Vagina (tissue), 2 donors: Measurements from ENCODE around the gene RFX1.

Experiments
- CTCF ChIP-seq, 3 experiments: fragments of 450-650 bp in 2 of 3; fragments of 200-600 bp in 1 of 3; sonication (generic) in 1 of 3; IDR thresholded peaks; one replicate each; pipeline ENCODE4 v1.5.1; 2017 to 2019; ENCODE audit warnings: antibody characterized with exemption in 3 of 3, mild to moderate bottlenecking in 2 of 3, moderate library complexity in 2 of 3
- POLR2A ChIP-seq, 2 donors: fragments of 450-650 bp; IDR thresholded peaks; one replicate each; pipeline ENCODE4 v1.6.1; 2017; ENCODE audit warnings: antibody characterized with exemption in 2 of 2, mild to moderate bottlenecking in 2 of 2, moderate library complexity in 2 of 2
- POLR2AphosphoS5 ChIP-seq, 2 donors: sonication (generic); formaldehyde crosslinking; IDR thresholded peaks; one replicate each; pipeline ENCODE4 v1.9.0; 2017; ENCODE audit warnings: antibody characterized with exemption in 2 of 2, mild to moderate bottlenecking in 2 of 2, low read depth in 1 of 2; ENCODE audit not compliant: insufficient read depth in 1 of 2

GRCh38 chr19:14050512-14050911, 44.4 kb upstream of the RFX1 start:
- TF ChIP-seq CTCF (IDR thresholded peaks at IDR 0.05) (no peak), POLR2A (IDR thresholded peaks at IDR 0.05) (no peak), POLR2AphosphoS5 (IDR thresholded peaks at IDR 0.05; ENCODE audit: insufficient read depth in 1 of 2, low read depth in 1 of 2) (no peak)
